Astrocyte of the cerebellum (primary cell): Measurements from ENCODE around the gene FTO.
A peak's percentile ranks its signal among the peaks of the same experiment; 100 is the strongest.

Experiments
- DNase-seq: peaks from one replicate; pipeline ENCODE4 v3.0.0-alpha.2; 2011; ENCODE audit warnings: low read depth
- H3K4me3 ChIP-seq: 2 replicates; pipeline ENCODE4 v1.5.1; 2011; ENCODE audit warnings: mild to moderate bottlenecking, low read depth, low read length, moderate library complexity
- CTCF ChIP-seq: IDR thresholded peaks from 2 replicates; pipeline ENCODE4 v1.5.1; 2012; ENCODE audit warnings: low read length, low read depth, moderate library complexity, mild to moderate bottlenecking; ENCODE audit errors: missing control alignments
- in situ Hi-C: cut with HindIII; loops from 2 replicates; pipeline ENCODE4 v1.10.0; 2017; ENCODE audit warnings: low sequenced_read_pairs

FTO gene

GRCh38 chr16:54055864-54056263 is 351.9 kb downstream of the FTO start:
- no peak for TF ChIP-seq CTCF
- no peak for DNase-seq

DNA sequence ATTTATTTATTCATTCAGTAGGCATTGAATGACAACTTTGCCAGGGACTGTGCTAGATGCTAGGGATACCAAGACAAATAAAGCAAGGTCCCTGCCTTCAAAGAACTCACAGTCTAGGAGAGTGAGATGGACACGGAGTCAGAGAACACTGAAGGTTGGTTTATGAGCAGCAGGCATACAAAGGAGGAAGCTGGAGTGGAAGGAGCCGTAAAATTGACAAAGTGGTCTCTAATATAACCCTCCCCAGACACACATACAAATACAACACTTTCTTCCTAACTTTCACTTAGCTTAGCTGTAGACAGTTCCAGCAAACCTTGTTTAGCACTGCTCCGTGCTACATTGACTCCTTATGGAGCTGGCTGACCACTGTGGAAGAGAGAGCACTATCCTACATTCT is 353.0 kb downstream of the FTO start:
- H3K4me3 ChIP-seq = no peak overlapping the region
- no peak for TF ChIP-seq CTCF
- no peak for DNase-seq
- in situ Hi-C loops = no loop called here

More at GRCh38 chr16:54055864-54056263, 351.9 kb downstream of the FTO start:
- H3K4me3 ChIP-seq = no peak overlapping the region
- in situ Hi-C loops = no loop called here

DNA sequence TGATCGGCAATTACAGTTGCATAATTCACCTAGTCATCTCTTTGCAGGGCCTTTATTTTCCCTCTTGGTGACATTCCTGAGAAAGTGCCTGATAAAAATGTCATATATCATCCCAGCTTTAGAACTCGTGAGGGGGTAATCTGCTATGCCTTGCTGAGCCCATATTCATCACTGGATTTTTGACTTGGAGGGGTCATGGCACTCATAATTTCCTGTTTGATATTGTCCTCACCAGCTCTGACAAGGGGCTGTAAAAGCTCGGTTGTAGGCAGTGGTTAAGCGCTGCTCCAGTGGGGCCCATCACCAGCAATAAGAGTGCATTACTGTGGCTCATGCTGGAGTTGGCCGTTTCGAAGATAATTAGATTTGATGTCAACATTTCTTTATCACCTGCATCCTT is 355.4 kb downstream of the FTO start:
- H3K4me3 ChIP-seq = no peak overlapping the region
- in situ Hi-C loops = no loop called here
- no peak for DNase-seq
- TF ChIP-seq CTCF = no peak

DNA sequence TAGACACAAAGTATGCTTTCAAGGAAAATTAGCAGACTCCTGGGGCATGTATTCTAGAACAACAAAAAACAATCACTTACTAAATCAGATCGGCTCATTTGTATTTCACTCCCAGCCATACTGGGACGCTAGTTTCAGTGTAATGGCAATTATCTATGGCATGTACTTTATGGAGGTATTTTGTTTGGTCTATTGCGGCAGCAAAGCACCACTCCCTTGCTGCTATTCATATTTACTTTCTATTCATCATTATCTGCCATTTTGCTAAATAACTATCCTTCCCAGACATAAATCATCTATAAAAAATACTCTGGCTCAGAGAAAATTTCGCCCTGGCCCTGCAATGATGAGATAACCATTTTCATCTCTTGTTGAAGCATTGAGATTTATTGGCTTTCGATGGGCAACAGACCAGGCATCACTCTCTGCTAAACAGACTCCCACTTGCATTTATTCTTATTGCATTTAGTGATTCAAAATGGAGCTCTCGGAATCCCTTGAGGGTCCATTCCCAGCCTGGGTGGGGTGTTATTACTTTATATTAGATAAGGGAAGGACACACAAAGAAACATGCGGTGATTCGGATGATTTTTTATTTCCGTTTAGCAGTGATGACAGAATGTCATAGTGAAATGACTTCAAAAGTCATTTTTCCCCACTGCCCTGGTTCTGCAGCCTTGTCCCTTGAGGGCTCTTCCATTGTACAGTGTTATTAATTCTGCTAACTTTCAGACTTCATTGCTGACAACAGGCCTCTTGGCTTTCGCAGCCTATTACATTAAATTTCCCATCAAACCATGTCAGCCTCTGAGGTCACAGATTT is 356.9 kb downstream of the FTO start:
- in situ Hi-C loops = no loop called here
- DNase-seq = no peak
- no peak overlapping the region for H3K4me3 ChIP-seq
- no peak for TF ChIP-seq CTCF

- TF ChIP-seq CTCF = no peak
- in situ Hi-C loops = no loop called here
- no peak overlapping the region for H3K4me3 ChIP-seq
- DNase-seq = no peak
Observed at GRCh38 chr16:54061454-54061853, 357.5 kb downstream of the FTO start.

GRCh38 chr16:54062361-54063278 is 358.7 kb downstream of the FTO start:
- DNase-seq = no peak
- in situ Hi-C loops = no loop called here
- H3K4me3 ChIP-seq = no peak overlapping the region
- peak; percentile 22 for TF ChIP-seq CTCF
